ENCODE data around the gene MAPK13. TPM values are rescaled to one million over a fixed set of nuclear protein-coding genes. Genes with fewer than 3 reads are reported as not detected.

Gene MAPK13
- polyA plus RNA-seq, 1 donor from 2014 or later, result 1.8 TPM

GRCh38 chr6:36114798-36115408 is 15.4 kb upstream of the MAPK13 start:
- no peak for TF ChIP-seq CTCF (IDR thresholded peaks at IDR 0.05; ENCODE audit: poor library complexity, severe bottlenecking)
- TF ChIP-seq MXI1 (conservative IDR thresholded peaks at IDR 0.05; ENCODE audit: poor library complexity, severe bottlenecking), result no peak
- TF ChIP-seq EZH2 (IDR thresholded peaks at IDR 0.05; ENCODE audit: borderline replicate concordance, insufficient read depth, low read length, poor library complexity, severe bottlenecking), result no peak
- TF ChIP-seq RAD21 (conservative IDR thresholded peaks at IDR 0.05), result no peak
- TF ChIP-seq TAF1 (IDR thresholded peaks at IDR 0.05; ENCODE audit: low read depth), result no peak
- no peak for TF ChIP-seq EP300 (conservative IDR thresholded peaks at IDR 0.05; ENCODE audit: poor library complexity, severe bottlenecking)
- TF ChIP-seq, protein P1, sequence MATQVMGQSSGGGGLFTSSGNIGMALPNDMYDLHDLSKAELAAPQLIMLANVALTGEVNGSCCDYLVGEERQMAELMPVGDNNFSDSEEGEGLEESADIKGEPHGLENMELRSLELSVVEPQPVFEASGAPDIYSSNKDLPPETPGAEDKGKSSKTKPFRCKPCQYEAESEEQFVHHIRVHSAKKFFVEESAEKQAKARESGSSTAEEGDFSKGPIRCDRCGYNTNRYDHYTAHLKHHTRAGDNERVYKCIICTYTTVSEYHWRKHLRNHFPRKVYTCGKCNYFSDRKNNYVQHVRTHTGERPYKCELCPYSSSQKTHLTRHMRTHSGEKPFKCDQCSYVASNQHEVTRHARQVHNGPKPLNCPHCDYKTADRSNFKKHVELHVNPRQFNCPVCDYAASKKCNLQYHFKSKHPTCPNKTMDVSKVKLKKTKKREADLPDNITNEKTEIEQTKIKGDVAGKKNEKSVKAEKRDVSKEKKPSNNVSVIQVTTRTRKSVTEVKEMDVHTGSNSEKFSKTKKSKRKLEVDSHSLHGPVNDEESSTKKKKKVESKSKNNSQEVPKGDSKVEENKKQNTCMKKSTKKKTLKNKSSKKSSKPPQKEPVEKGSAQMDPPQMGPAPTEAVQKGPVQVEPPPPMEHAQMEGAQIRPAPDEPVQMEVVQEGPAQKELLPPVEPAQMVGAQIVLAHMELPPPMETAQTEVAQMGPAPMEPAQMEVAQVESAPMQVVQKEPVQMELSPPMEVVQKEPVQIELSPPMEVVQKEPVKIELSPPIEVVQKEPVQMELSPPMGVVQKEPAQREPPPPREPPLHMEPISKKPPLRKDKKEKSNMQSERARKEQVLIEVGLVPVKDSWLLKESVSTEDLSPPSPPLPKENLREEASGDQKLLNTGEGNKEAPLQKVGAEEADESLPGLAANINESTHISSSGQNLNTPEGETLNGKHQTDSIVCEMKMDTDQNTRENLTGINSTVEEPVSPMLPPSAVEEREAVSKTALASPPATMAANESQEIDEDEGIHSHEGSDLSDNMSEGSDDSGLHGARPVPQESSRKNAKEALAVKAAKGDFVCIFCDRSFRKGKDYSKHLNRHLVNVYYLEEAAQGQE (IDR thresholded peaks at IDR 0.05; ENCODE audit: borderline replicate concordance), result no peak
- TF ChIP-seq SMC3 (conservative IDR thresholded peaks at IDR 0.05; ENCODE audit: poor library complexity), result no peak
- TF ChIP-seq POLR2AphosphoS5 (IDR thresholded peaks at IDR 0.05), result no peak
- no peaks in the 10 kb centered on the region for H3K27me3 ChIP-seq (ENCODE audit: insufficient read depth, low read depth, low read length)
- no peak overlapping the region for H3K9ac ChIP-seq (ENCODE audit: low read length)
- no peaks in the 10 kb centered on the region for H3K36me3 ChIP-seq (ENCODE audit: insufficient read depth, low read length)
- no peaks in the 10 kb centered on the region for H3K9me3 ChIP-seq (ENCODE audit: low read length)
- no peak overlapping the region for H2AFZ ChIP-seq (ENCODE audit: low read depth, low read length)
- H3K4me2 ChIP-seq (ENCODE audit: low read length), result no peak overlapping the region
- no peaks in the 10 kb centered on the region for H3F3A ChIP-seq (ENCODE audit: insufficient read depth, low read length, poor library complexity, severe bottlenecking)
- no peaks in the 10 kb centered on the region for H3K79me2 ChIP-seq (replicated peaks; ENCODE audit: insufficient read depth, low read length)
- no peaks in the 10 kb centered on the region for H4K20me1 ChIP-seq (ENCODE audit: insufficient read depth)
- no peaks in the 10 kb centered on the region for H3K9me2 ChIP-seq (ENCODE audit: insufficient read depth, low read length)
- H3K27ac ChIP-seq (ENCODE audit: low read length), result no peak overlapping the region
- H3K4me3 ChIP-seq (ENCODE audit: low read length), result no peak overlapping the region

DNA sequence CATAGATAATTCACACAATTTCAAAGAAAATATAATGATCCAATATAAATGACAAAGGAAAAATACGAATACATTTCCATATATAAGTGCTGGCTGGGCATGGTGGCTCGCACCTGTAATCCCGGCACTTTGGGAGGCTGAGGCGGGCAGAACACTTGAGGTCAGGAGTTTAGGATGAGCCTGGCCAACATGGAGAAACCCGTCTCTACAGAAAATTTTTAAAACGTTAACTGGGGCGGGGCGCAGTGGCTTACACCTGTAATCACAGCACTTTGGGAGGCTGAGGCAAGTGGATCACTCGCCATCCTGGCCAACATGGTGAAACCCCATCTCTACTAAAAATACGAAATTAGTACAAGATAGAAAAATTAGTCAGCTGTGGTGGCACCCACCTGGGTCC is 14.9 kb upstream of the MAPK13 start:
- no peak overlapping the region for H3K27ac ChIP-seq (ENCODE audit: low read length)
- no peak overlapping the region for H3K4me2 ChIP-seq (ENCODE audit: low read length)
- no peak for TF ChIP-seq MXI1 (conservative IDR thresholded peaks at IDR 0.05; ENCODE audit: poor library complexity, severe bottlenecking)
- no peak for TF ChIP-seq EZH2 (IDR thresholded peaks at IDR 0.05; ENCODE audit: borderline replicate concordance, insufficient read depth, low read length, poor library complexity, severe bottlenecking)
- TF ChIP-seq POLR2AphosphoS5 (IDR thresholded peaks at IDR 0.05), result no peak
- TF ChIP-seq RAD21 (conservative IDR thresholded peaks at IDR 0.05), result no peak
- TF ChIP-seq, protein P1 (IDR thresholded peaks at IDR 0.05; ENCODE audit: borderline replicate concordance), result no peak
- TF ChIP-seq EP300 (conservative IDR thresholded peaks at IDR 0.05; ENCODE audit: poor library complexity, severe bottlenecking), result no peak
- TF ChIP-seq TAF1 (IDR thresholded peaks at IDR 0.05; ENCODE audit: low read depth), result no peak
- no peak for TF ChIP-seq CTCF (IDR thresholded peaks at IDR 0.05; ENCODE audit: poor library complexity, severe bottlenecking)
- TF ChIP-seq SMC3 (conservative IDR thresholded peaks at IDR 0.05; ENCODE audit: poor library complexity), result no peak
- no peaks in the 10 kb centered on the region for H4K20me1 ChIP-seq (ENCODE audit: insufficient read depth)
- H3K36me3 ChIP-seq (ENCODE audit: insufficient read depth, low read length), result no peaks in the 10 kb centered on the region
- H2AFZ ChIP-seq (ENCODE audit: low read depth, low read length), result no peak overlapping the region
- no peak overlapping the region for H3K4me3 ChIP-seq (ENCODE audit: low read length)
- no peaks in the 10 kb centered on the region for H3K79me2 ChIP-seq (replicated peaks; ENCODE audit: insufficient read depth, low read length)
- H3F3A ChIP-seq (ENCODE audit: insufficient read depth, low read length, poor library complexity, severe bottlenecking), result no peaks in the 10 kb centered on the region
- H3K9ac ChIP-seq (ENCODE audit: low read length), result no peak overlapping the region
- H3K9me3 ChIP-seq (ENCODE audit: low read length), result no peaks in the 10 kb centered on the region
- no peaks in the 10 kb centered on the region for H3K27me3 ChIP-seq (ENCODE audit: insufficient read depth, low read depth, low read length)
- no peaks in the 10 kb centered on the region for H3K9me2 ChIP-seq (ENCODE audit: insufficient read depth, low read length)
